AG04449 (cell line): ENCODE results near the gene NDUFS3.
A peak's percentile ranks its signal among the peaks of the same experiment; 100 is the strongest.

Experiments used
- CTCF ChIA-PET: fragments of 350-600 bp; formaldehyde crosslinking; extraction: SDS; loops from one replicate; lab custom pipeline; 2021; ENCODE audit warnings: antibody characterized with exemption; lab: Yijun Ruan, JAX
- POLR2A ChIA-PET: fragments of 400-600, 350-600 bp; formaldehyde crosslinking; extraction: SDS; loops from one replicate; lab custom pipeline; 2020; ENCODE audit warnings: antibody characterized with exemption, inconsistent platforms; lab: Yijun Ruan, JAX
- DNase-seq: peaks from one replicate; pipeline ENCODE4 v3.0.0-alpha.2; 2010; ENCODE audit warnings: low read depth, low spot score
- H3K4me3 ChIP-seq: 2 replicates; pipeline ENCODE4 v1.5.1; 2011; ENCODE audit warnings: low read depth, mild to moderate bottlenecking, control low read depth, low read length
- CTCF ChIP-seq: IDR thresholded peaks from one replicate; pipeline ENCODE4 v1.5.1; 2011; ENCODE audit warnings: mild to moderate bottlenecking, moderate library complexity, low read length, control low read depth, inconsistent platforms; ENCODE audit not compliant: insufficient read depth; ENCODE audit errors: missing control alignments

NDUFS3 gene

GRCh38 chr11:47589977-47590861 lies 11.3 kb downstream of the NDUFS3 start:
- CTCF ChIA-PET: no interaction called here
- POLR2A ChIA-PET: interaction anchor here (0.8 kb wide), 1 partner anchor 17 kb away, joined by 3 read pairs; no protein-coding TSS in a partner anchor
- peak overlapping the region; percentile 40 for H3K4me3 ChIP-seq
- DNase-seq: no peak
- TF ChIP-seq CTCF: no peak

- no peak for DNase-seq
- H3K4me3 ChIP-seq: no peak overlapping the region
- ChIA-PET CTCF (interaction anchor here (1.6 to 2.0 kb wide), 2 partner anchors 38 to 180 kb away, joined by 5 to 6 read pairs; no protein-coding TSS in a partner anchor), POLR2A (no interaction called here)
- TF ChIP-seq CTCF: no peak
Observed at GRCh38 chr11:47591764-47592163, 12.9 kb downstream of the NDUFS3 start.

GRCh38 chr11:47592251-47592650 lies 13.4 kb downstream of the NDUFS3 start:
- no peak for TF ChIP-seq CTCF
- DNase-seq: no peak
- ChIA-PET POLR2A (no interaction called here), CTCF (interaction anchor here (1.6 to 2.0 kb wide), 2 partner anchors 39 to 181 kb away, joined by 5 to 6 read pairs; no protein-coding TSS in a partner anchor)
- no peak overlapping the region for H3K4me3 ChIP-seq

GRCh38 chr11:47592970-47593369 lies 14.1 kb downstream of the NDUFS3 start:
- TF ChIP-seq CTCF: no peak
- ChIA-PET POLR2A (no interaction called here), CTCF (interaction anchor here (1.6 to 2.0 kb wide), 2 partner anchors 39 to 181 kb away, joined by 5 to 6 read pairs; no protein-coding TSS in a partner anchor)
- no peak overlapping the region for H3K4me3 ChIP-seq
- no peak for DNase-seq

- no peak overlapping the region for H3K4me3 ChIP-seq
- TF ChIP-seq CTCF: no peak
- ChIA-PET POLR2A (no interaction called here), CTCF (interaction anchor here (2.0 to 2.7 kb wide), 2 partner anchors 12 to 182 kb away, joined by 5 to 7 read pairs; no protein-coding TSS in a partner anchor)
- no peak for DNase-seq
Observed at GRCh38 chr11:47593492-47593933, 14.6 kb downstream of the NDUFS3 start.
